ENCODE measurements around the gene ALG14. TPM values are rescaled to one million over a fixed set of nuclear protein-coding genes. Genes with fewer than 3 reads are reported as not detected.

The ALG14 gene
- total and polyA plus RNA-seq, 4 donors: 1.0 to 16.6 (median 1.9) TPM

- TF ChIP-seq REST (IDR thresholded peaks at IDR 0.05): no peak
These were observed 3.3 kb upstream of the ALG14 start (continued) for GRCh38 chr1:95076034-95076433.

GRCh38 chr1:95073446-95073845, 695 bp upstream of the ALG14 start:
- Histone ChIP-seq H3K9me3 (ENCODE audit: control insufficient read depth in 4 of 4, low read length in 3 of 4) (no peaks in the 10 kb centered on the region), H3K36me3 (ENCODE audit: control insufficient read depth in 4 of 4, insufficient read depth in 3 of 4, low read depth in 1 of 4, low read length in 3 of 4) (no peaks in the 10 kb centered on the region), H3K27me3 (ENCODE audit: control insufficient read depth in 4 of 4, insufficient read depth in 4 of 4, low read length in 3 of 4) (no peaks in the 10 kb centered on the region), H3K27ac (ENCODE audit: low read depth in 1 of 2, low read length in 2 of 2) (peak overlapping the region; percentile 89 to 99), H3K9ac (ENCODE audit: low read depth in 1 of 2, low read length in 2 of 2) (peak overlapping the region; percentile 92 to 98), H3K4me1 (ENCODE audit: control insufficient read depth in 4 of 4, insufficient read depth in 4 of 4, low read length in 3 of 4) (peaks cover 5 to 28% (median 24%) of the 10 kb centered on the region in 4 donors), H3K4me3 (ENCODE audit: low read depth in 1 of 3, low read length in 3 of 3) (peak overlapping the region in 2 of 3 donors; percentile 58 to 81)
- 6% methylated on average over 3 of the region's 3 CpGs for WGBS
- DNase-seq (ENCODE audit: low spot score): no peak
- no peak for TF ChIP-seq YY1 (IDR thresholded peaks at IDR 0.05)
- TF ChIP-seq NR2F2 (IDR thresholded peaks at IDR 0.05): no peak
- no peak for TF ChIP-seq ATF3 (IDR thresholded peaks at IDR 0.05)
- TF ChIP-seq HNF4A (conservative IDR thresholded peaks at IDR 0.05): no peak
- no peak for TF ChIP-seq SP1 (IDR thresholded peaks at IDR 0.05)
- no peak for TF ChIP-seq ZBTB33 (IDR thresholded peaks at IDR 0.05)
- TF ChIP-seq FOXA1 (IDR thresholded peaks at IDR 0.05): no peak
- no peak for TF ChIP-seq REST (IDR thresholded peaks at IDR 0.05)
- no peak for TF ChIP-seq RAD21 (IDR thresholded peaks at IDR 0.05)
- no peak for TF ChIP-seq RXRA (IDR thresholded peaks at IDR 0.05)
- TF ChIP-seq FOXA2 (IDR thresholded peaks at IDR 0.05): no peak
- TF ChIP-seq CTCF (IDR thresholded peaks at IDR 0.05; ENCODE audit: low read depth, low read length, missing input control): no peak
- TF ChIP-seq GABPA (IDR thresholded peaks at IDR 0.05 in 1 of 2, conservative IDR thresholded peaks at IDR 0.05 in 1 of 2): no peak
- TF ChIP-seq TAF1 (conservative IDR thresholded peaks at IDR 0.05): no peak
- TF ChIP-seq EGR1 (IDR thresholded peaks at IDR 0.05; ENCODE audit: low read depth in 2 of 2): no peak
- no peak for TF ChIP-seq MAX (IDR thresholded peaks at IDR 0.05)
- no peak for TF ChIP-seq JUND (IDR thresholded peaks at IDR 0.05)
- no peak for TF ChIP-seq HNF4G (IDR thresholded peaks at IDR 0.05)
